ENCODE measurements around the gene OSCP1.

GRCh38 chr1:36377791-36378492 lies 72.3 kb downstream of the OSCP1 start:
- TF ChIP-seq CTCF (IDR thresholded peaks at IDR 0.05) (no peak), POLR2A (IDR thresholded peaks at IDR 0.05) (no peak)

Data from vagina (tissue), 2 donors.